Measurements from ENCODE around the gene CHP1.
"Not testable (repeated sequence)": the region's sequence is repeated elsewhere in the genome, so short reads cannot be mapped to it uniquely, and the experiment has no call there.

Gene CHP1
- 35.3 to 49.8 (median 37.8) reads per million in 4 donors for total RNA-seq

- peak; percentile 86 to 98 (median 92) for DNase-seq
Measured at GRCh38 chr15:41230650-41231421, at the start of gene CHP1, which contains the start of gene EXD1. Gene CHP1 (plus strand): TSS chr15:41231268. CDS start chr15:41231383, 115 bp downstream. Gene EXD1 (minus strand): TSS chr15:41230757. CDS start chr15:41226575, 4,182 bp downstream.

DNA sequence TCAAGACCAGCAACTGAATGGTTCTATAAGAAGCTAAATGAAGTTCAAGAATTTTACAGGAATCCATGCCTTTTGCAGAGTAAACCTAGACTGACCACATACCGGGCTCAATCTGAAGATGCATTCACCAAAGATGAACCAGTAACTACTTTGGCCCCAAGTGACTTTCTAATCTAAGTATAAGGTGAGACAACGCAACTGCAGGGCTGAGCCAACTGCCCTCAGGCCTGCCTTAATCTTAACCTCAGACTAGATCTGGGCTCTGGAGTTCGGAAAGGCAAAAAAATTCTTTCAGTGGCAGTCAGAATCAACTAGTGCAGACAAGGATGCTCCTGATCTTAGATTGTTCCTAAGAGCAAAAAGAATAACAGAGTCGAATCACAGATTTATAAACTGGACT is 48.8 kb upstream of the CHP1 start:
- no peak for DNase-seq

- DNase-seq: no peak
Measured at GRCh38 chr15:41183581-41183980, 47.5 kb upstream of the CHP1 start.

DNA sequence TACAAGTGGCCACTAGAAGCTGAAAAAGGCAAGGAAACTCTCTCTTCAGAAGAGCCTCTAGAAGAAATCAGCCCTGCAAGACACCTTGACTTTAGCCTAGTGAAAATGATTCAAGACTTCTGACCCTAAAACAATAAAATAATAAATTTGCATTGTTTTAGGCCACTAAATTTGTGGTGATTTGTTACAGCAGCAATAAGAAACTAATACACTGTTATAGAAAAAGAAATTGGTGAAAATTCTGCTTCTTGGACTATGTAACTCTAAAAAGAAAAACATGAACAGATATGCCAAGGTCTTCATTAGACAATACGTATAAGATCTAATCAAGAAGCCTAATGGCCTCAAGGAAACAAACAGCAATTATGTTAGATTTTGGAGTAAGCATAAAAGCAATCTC is 36.6 kb upstream of the CHP1 start:
- DNase-seq: no peak

DNA sequence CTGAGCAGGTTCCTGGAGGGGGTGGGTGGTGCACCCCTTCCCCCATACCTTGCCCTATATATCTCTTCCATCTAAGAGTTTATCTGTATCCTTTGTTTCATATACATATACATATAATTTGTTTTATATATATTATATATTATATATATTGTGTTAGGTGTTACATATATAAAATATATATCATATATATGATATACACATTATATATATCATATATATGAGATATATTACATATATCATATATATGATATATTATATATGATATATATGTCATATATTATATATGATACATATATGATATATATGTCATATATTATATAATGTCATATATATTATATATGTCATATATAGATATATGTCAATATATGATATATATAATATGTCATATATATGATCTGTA is 31.6 kb upstream of the CHP1 start:
- no peak for DNase-seq

DNA sequence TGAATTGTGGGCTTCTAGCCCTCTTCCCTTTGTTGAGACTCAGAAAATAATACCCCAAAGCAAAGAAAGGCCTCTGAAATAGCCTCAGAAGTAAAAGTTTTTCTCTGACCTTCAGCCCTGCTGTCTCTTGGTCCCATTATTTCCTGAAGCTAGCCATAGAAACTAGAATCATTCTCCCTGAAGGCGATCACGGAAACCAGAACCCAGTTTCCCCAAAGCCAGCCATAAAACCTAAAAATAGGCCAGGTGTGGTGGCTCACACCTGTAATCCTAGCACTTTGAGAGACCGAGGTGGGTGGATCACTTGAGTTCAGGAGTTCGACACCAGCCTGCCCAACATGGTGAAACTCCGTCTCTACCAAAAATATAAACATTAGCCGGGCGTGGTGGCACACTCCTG is 27.7 kb upstream of the CHP1 start:
- DNase-seq: no peak

DNA sequence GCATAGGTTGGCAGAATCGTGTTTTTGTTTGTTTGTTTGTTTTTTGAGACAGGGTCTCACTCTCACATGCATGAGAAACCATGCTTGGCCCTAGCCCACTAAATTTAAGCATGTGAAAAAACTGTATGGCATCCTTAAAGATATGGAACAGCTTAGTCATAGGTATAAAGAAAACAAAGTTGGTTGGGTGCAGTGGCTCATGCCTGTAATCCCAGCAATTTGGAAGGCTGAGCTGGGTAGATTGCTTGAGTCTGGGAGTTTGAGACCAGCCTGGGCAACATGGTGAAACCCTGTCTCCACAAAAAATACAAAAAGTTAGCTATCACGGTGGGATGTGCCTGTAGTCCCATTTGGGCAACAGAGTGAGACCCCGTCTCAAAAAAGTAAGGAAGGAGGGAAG is 25.8 kb upstream of the CHP1 start:
- DNase-seq: no peak

DNA sequence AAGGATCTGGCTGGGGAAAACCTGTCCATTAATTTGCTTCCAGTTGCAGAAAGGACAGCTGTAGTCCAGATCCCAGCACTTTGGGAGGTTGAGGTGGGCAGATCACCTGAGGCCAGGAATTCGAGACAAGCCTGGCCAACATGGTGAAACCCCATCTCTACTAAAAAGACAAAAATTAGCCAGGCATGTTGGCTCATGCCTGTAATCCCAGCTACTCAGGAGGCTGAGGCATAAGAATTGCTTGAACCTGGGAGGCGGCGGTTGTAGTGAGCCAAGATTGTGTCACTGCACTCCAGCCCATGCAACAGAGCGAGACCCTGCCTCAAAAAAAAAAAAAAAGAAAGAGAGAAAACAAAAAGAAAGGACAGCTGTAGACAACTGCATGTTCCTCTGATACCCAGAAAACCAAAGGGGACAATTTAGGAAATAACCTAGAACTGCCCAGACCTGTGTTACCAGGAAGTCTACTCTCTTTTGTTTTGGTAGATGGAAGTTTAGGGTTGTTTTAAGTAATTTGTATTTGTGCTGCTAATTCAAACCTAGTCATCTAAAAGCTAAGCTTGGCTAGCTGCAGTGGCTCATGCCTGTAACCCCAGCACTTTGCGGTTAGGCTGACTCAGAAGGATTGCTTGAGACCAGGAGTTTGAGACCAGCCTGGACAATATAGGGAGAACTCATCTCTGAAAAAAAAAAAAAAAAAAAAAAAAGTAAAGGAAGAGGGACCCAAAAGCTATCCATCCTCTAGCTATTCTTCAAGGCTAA is 23.2 kb upstream of the CHP1 start:
- no peak for DNase-seq

DNA sequence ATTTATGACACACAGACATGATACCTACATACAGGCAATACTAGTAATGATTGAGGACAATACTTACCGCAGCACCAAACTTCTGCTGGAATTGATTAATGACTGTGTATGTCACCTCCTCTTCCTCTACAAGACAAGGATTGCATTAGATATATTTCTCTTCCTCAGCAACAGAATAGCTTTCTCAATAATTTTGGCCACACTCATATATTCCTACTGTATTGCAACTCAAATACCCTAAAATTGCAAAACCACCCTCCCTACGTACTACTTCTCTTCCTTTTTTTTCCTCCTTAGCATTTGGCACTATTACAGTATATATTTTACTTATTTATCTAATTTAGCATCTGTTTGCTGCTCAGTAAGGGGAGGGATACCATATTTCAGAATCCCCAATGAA is 15.4 kb upstream of the CHP1 start:
- DNase-seq: no peak

DNA sequence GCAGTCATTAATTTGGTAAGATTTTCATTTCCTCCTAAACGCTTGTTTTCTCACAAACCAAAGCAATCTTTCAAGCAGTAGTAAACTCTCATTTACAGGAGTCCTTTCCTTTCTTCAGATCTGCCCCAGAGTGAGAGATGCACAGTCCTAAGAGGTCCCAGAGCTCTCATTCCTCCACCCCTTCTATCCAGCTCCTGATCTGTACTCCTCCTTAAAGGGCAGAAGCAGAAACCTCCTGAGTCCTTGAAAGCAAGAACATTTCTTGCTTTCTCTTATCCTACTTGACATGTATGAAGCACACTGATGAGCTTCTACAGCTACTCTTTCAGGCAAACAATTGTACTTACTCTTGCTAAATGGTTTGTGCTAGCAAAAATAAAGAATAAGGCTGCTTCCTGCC is 12.2 kb upstream of the CHP1 start:
- DNase-seq: no peak

GRCh38 chr15:41219381-41219780 is 11.7 kb upstream of the CHP1 start:
- no peak for DNase-seq

DNA sequence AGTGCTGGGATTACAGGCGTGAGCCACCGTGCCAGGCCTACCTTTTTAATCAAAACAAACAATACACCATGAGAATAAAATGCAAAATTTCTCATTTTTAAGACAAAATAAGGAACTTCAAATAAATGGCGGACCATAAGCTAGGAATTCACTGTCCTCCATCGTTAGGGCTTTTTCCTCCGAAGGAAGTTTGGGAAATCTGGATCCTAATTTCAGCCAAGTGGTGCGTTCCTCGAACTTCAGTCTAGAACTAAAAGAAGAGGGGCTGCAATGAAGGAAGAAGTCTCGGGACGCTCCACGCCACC is 771 bp upstream of the CHP1 start:
- no peak for DNase-seq

- DNase-seq: peak in 1 of 5 donors; percentile 7
Measured at GRCh38 chr15:41231422-41232226, 556 bp downstream of the CHP1 start.

GRCh38 chr15:41233367-41233771 is 2.3 kb downstream of the CHP1 start:
- DNase-seq: no peak

DNA sequence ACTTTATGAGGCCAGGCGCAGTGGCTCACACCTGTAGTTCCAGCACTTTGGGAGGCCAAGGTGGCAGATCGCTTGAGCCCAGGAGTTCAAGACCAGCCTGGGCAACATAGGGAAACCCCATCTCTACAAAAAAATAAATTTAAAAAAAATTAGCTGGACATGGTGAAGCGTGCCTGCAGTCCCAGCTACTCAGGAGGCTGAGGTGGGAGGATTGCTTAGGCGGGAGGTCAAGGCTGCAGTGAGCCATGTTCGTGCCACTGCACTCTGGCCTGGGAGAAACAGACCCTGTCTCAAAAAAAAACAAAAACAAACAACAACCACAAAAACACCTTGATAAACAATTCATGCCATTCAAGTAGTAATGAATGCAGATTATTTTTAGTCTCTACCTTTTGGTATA is 4.2 kb downstream of the CHP1 start:
- not testable (repeated sequence) for DNase-seq

DNA sequence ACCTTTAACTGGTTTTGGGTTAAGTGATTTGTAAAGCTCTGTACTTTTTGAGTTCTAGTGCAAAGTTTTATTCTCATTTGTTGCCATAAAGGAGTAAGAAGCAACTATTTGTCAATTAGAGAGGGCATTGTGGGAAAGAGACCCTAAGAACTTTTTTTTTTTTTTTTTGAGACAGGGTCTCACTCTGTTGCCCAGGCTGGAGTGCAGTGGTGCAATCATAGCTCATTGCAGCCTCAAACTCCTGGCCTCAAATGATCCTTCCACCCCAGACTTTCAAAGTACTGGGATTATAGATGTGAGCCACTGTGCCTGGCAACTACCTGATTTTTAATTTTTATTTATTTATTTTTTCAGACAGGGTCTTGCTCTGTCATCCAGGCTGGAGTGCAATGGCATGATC is 4.9 kb downstream of the CHP1 start:
- DNase-seq: no peak

- DNase-seq: no peak
Measured at GRCh38 chr15:41238100-41238499, 7.0 kb downstream of the CHP1 start.

GRCh38 chr15:41241221-41241964 is 10.3 kb downstream of the CHP1 start:
- no peak for DNase-seq

GRCh38 chr15:41250745-41251144 is 19.7 kb downstream of the CHP1 start:
- DNase-seq: not testable (repeated sequence)

DNA sequence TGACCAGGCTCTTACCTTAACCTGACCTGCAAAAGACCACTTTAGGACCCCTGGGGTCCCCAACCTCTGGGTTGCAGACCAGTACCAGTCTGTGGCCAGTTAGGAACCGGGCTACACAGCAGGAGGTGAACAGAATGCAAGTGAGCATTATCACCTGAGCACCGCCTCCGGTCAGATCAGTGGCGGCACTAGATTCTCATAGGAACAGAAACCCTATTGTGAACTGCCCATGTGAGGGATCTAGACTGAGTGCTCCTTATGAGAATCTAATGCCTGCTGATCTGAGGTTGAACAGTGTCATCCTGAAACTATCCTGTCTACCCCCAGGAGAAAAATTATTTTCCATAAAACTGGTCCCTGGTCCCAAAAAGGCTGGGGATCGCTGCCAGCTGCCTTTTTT is 20.3 kb downstream of the CHP1 start:
- DNase-seq: no peak

DNA sequence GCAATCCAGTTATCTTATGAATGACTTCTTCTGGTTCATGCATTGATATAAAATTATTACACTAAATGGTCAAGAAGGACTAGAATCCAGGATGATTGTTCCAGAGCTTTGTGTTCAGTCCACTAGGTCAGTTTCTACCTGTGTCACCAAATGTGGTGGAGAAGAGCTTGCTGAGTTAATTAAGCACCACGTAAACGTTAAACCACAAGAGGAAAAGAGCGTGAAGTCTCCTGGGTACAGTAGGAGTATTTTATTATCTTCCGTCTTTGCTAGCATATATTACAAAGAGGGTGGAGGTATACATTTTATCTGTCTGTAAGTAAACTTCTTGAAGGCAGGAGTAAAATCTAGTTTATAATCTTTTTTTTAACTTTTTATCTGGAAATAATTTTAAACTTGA is 23.5 kb downstream of the CHP1 start:
- no peak for DNase-seq

DNA sequence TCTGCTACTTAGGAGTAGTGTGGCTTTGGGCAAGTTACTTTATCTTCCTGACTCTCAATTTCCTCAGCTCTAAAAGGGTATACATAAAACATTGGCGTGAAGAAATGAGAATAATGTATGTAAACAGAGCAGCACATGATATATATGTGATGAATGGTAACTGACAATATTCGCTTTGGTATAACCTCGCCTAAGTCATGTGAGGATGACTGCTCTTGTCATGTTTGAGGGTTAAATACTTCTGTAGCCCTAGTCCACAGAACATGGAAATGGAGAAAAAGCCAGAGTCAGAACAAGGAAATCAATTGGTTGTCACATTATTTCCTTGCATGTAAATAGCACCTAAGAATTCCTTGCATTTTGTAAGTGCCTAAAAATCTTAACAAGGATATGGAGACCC is 25.0 kb downstream of the CHP1 start:
- no peak for DNase-seq

DNA sequence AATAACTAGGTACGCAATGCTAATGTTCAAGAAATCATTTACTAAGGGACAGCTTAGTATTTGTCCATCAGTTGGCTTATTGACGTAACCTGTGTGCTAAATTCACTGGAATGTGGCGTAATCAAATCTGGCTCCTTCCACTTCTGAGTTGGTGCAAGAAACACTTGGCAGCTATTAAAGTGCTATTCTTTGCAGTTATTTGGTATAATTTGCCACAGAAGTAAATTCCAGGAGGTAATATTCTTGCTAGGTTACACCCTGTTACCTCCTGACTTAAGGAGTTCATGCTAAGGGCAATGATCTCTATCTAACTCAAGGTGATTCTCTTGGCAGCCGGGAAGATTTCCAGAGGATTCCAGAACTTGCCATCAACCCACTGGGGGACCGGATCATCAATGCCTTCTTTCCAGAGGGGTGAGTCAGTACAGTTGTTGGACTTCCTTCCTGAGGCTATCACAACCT is 25.5 kb downstream of the CHP1 start:
- DNase-seq: no peak
